Neural cell (in vitro differentiated cells): Measurements from ENCODE around the gene BHLHE23.

Experiments used
- EP300 ChIP-seq: fragments of 450-650 bp; conservative IDR thresholded peaks from 2 replicates; pipeline ENCODE4 v1.6.1; 2014; ENCODE audit warnings: antibody characterized with exemption, mild to moderate bottlenecking, moderate library complexity; ENCODE audit not compliant: poor library complexity, severe bottlenecking
- EZH2 ChIP-seq: fragments of 200-600, 300-800 bp; shearing (Covaris generic), sonication (generic); IDR thresholded peaks from 2 replicates; pipeline ENCODE4 v1.6.1; 2014; ENCODE audit warnings: antibody characterized with exemption, low read length, borderline replicate concordance, mild to moderate bottlenecking; ENCODE audit not compliant: insufficient read depth, poor library complexity, severe bottlenecking
- POLR2AphosphoS5 ChIP-seq: IDR thresholded peaks from 2 replicates; pipeline ENCODE4 v1.6.1; 2012
- RAD21 ChIP-seq: fragments of 450-650 bp; conservative IDR thresholded peaks from 2 replicates; pipeline ENCODE4 v1.6.1; 2014; ENCODE audit warnings: antibody characterized with exemption, mild to moderate bottlenecking, moderate library complexity
- TAF1 ChIP-seq: IDR thresholded peaks from 2 replicates; pipeline ENCODE4 v1.6.1; 2012; ENCODE audit warnings: low read depth
- TF ChIP-seq, protein P1 (sequence below): fragments of 450-650 bp; IDR thresholded peaks from 2 replicates; pipeline ENCODE4 v1.5.1; 2014; ENCODE audit warnings: antibody characterized with exemption, mild to moderate bottlenecking, moderate library complexity; ENCODE audit not compliant: poor library complexity, severe bottlenecking
- TF ChIP-seq, protein P2 (sequence below): IDR thresholded peaks from 2 replicates; pipeline ENCODE4 v1.6.1; 2012; ENCODE audit warnings: borderline replicate concordance

DNA sequence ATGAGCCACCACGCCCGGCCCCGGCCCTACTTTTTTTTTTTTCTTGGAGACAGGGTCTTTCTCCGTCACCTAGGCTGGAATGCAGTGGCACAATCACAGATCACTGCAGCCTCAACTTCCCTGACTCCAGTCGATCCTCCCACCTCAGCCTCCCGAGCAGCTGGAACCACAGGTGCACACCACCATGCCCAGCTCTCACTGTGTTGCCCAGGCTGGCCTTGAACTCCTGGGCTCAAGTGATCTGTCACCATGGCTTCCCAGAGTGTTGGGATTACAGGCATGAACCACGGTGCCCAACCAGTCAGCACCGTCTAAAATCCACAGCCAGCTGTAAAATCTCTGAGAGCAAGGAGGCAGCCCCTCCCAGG, 36.8 kb downstream of the BHLHE23 start:
- TF ChIP-seq, protein P1, sequence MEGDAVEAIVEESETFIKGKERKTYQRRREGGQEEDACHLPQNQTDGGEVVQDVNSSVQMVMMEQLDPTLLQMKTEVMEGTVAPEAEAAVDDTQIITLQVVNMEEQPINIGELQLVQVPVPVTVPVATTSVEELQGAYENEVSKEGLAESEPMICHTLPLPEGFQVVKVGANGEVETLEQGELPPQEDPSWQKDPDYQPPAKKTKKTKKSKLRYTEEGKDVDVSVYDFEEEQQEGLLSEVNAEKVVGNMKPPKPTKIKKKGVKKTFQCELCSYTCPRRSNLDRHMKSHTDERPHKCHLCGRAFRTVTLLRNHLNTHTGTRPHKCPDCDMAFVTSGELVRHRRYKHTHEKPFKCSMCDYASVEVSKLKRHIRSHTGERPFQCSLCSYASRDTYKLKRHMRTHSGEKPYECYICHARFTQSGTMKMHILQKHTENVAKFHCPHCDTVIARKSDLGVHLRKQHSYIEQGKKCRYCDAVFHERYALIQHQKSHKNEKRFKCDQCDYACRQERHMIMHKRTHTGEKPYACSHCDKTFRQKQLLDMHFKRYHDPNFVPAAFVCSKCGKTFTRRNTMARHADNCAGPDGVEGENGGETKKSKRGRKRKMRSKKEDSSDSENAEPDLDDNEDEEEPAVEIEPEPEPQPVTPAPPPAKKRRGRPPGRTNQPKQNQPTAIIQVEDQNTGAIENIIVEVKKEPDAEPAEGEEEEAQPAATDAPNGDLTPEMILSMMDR = no peak
- no peak for TF ChIP-seq EP300
- TF ChIP-seq EZH2 = no peak
- no peak for TF ChIP-seq POLR2AphosphoS5
- TF ChIP-seq, protein P2, sequence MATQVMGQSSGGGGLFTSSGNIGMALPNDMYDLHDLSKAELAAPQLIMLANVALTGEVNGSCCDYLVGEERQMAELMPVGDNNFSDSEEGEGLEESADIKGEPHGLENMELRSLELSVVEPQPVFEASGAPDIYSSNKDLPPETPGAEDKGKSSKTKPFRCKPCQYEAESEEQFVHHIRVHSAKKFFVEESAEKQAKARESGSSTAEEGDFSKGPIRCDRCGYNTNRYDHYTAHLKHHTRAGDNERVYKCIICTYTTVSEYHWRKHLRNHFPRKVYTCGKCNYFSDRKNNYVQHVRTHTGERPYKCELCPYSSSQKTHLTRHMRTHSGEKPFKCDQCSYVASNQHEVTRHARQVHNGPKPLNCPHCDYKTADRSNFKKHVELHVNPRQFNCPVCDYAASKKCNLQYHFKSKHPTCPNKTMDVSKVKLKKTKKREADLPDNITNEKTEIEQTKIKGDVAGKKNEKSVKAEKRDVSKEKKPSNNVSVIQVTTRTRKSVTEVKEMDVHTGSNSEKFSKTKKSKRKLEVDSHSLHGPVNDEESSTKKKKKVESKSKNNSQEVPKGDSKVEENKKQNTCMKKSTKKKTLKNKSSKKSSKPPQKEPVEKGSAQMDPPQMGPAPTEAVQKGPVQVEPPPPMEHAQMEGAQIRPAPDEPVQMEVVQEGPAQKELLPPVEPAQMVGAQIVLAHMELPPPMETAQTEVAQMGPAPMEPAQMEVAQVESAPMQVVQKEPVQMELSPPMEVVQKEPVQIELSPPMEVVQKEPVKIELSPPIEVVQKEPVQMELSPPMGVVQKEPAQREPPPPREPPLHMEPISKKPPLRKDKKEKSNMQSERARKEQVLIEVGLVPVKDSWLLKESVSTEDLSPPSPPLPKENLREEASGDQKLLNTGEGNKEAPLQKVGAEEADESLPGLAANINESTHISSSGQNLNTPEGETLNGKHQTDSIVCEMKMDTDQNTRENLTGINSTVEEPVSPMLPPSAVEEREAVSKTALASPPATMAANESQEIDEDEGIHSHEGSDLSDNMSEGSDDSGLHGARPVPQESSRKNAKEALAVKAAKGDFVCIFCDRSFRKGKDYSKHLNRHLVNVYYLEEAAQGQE = no peak
- no peak for TF ChIP-seq RAD21
- no peak for TF ChIP-seq TAF1
